Fibroblast of lung (primary cell): ENCODE results near the gene KCNIP1. TPM values are rescaled to one million over a fixed set of nuclear protein-coding genes. Genes with fewer than 3 reads are reported as not detected.

Source experiments
- DNase-seq, 2 donors: peaks; one replicate each; pipeline versions ENCODE4 v3.0.0 to v3.0.0-alpha.2; 2010; ENCODE audit warnings: low read depth in 2 of 2
- H2AFZ ChIP-seq: 2 replicates; pipeline ENCODE4 v1.5.1; 2012; ENCODE audit warnings: low read length, control low read depth, inconsistent platforms
- H3K27ac ChIP-seq: 2 replicates; pipeline ENCODE4 v1.5.1; 2011; ENCODE audit warnings: low read length, control low read depth; ENCODE audit not compliant: insufficient read depth
- H3K27me3 ChIP-seq: 2 replicates; pipeline ENCODE4 v1.5.1; 2011; ENCODE audit warnings: mild to moderate bottlenecking, low read length; ENCODE audit not compliant: control insufficient read depth, insufficient read depth
- H3K36me3 ChIP-seq: 2 replicates; pipeline ENCODE4 v1.5.1; 2011; ENCODE audit warnings: low read length; ENCODE audit not compliant: control insufficient read depth, insufficient read depth
- H3K4me1 ChIP-seq: 2 replicates; pipeline ENCODE4 v1.5.1; 2011; ENCODE audit warnings: low read length; ENCODE audit not compliant: control insufficient read depth, insufficient read depth; ENCODE audit errors: extremely low read depth
- H3K4me2 ChIP-seq: 2 replicates; pipeline ENCODE4 v1.5.1; 2011; ENCODE audit warnings: low read length, control low read depth; ENCODE audit not compliant: insufficient read depth; ENCODE audit errors: extremely low read depth
- H3K4me3 ChIP-seq, 4 experiments: fragments of 200-600 bp in 1 of 4; sonication (generic) in 1 of 4; replicated peaks in 1 of 4; 2 replicates each; pipeline ENCODE4 v1.5.1; 2011 to 2016; ENCODE audit warnings: low read length in 4 of 4, low read depth in 3 of 4, mild to moderate bottlenecking in 3 of 4, control low read depth in 2 of 4, inconsistent platforms in 1 of 4, mixed read lengths in 1 of 4; ENCODE audit not compliant: insufficient read depth in 1 of 4; ENCODE audit errors: control extremely low read depth in 1 of 4
- H3K79me2 ChIP-seq: 2 replicates; pipeline ENCODE4 v1.5.1; 2012; ENCODE audit warnings: mild to moderate bottlenecking, low read length, inconsistent platforms; ENCODE audit not compliant: control insufficient read depth, insufficient read depth
- H3K9ac ChIP-seq: 2 replicates; pipeline ENCODE4 v1.5.1; 2011; ENCODE audit warnings: mild to moderate bottlenecking, low read length, control low read depth; ENCODE audit not compliant: insufficient read depth
- H3K9me3 ChIP-seq: 2 replicates; pipeline ENCODE4 v1.5.1; 2012; ENCODE audit warnings: low read depth, low read length; ENCODE audit not compliant: control insufficient read depth, insufficient read depth
- H4K20me1 ChIP-seq: 2 replicates; pipeline ENCODE4 v1.5.1; 2011; ENCODE audit warnings: low read length; ENCODE audit not compliant: control insufficient read depth, insufficient read depth; ENCODE audit errors: extremely low read depth
- EZH2 ChIP-seq: IDR thresholded peaks from 2 replicates; pipeline ENCODE4 v1.5.1; 2012; ENCODE audit warnings: low read length, control low read depth, mild to moderate bottlenecking; ENCODE audit errors: missing control alignments
- polyA plus RNA-seq, 2 donors: library from polyadenylated mRNA; depleted of rRNA in 1 of 2; stranded (reverse) in 1 of 2; unstranded in 1 of 2; fragments of >200 nt; gene quantifications; 2 replicates each; pipeline ENCODE4 v1.2.1, GENCODE V29; 2011 to 2012; ENCODE audit warnings: missing spikeins in 1 of 2
- total RNA-seq: library from RNA; depleted of rRNA; stranded (reverse); fragments of >200 nt; gene quantifications from 2 replicates; pipeline ENCODE4 v1.2.1, GENCODE V29; 2014
- TF ChIP-seq, protein P1 (sequence below), 2 donors: IDR thresholded peaks in 1 of 2; conservative IDR thresholded peaks in 1 of 2; 1 replicate in 1 of 2; 2 replicates in 1 of 2; pipeline ENCODE4 v1.5.1; 2011 to 2012; ENCODE audit warnings: low read length in 2 of 2, control low read depth in 1 of 2, inconsistent platforms in 1 of 2, low read depth in 1 of 2, mild to moderate bottlenecking in 1 of 2

Gene KCNIP1
- total and polyA plus RNA-seq, 2 donors (not counting 1 experiment from before 2014, with no cell fraction given): not detected

DNA sequence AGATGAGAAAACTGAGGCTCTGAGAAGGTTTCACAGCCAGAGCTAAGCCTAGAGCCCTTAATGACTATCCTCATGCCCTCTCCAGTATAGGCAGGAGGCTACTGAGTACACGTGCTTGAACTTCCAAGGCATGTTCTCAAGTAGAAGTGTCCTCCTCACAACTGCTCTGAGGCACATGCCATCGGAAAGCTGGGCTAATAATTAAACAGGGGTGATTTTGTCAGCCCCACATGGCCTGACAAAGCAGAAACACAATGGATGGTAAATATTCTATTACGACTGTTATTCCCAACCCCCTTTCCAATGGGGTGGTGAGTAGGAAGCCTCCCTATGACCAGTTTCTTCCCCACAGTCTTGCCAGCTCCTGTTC is 34.3 kb downstream of the KCNIP1 start:
- Histone ChIP-seq H3K27me3 (no peaks in the 10 kb centered on the region), H3K4me2 (no peak overlapping the region), H3K4me1 (no peaks in the 10 kb centered on the region), H3K79me2 (no peaks in the 10 kb centered on the region), H4K20me1 (no peaks in the 10 kb centered on the region), H3K36me3 (no peaks in the 10 kb centered on the region), H3K4me3 (no peak overlapping the region), H3K9ac (no peak overlapping the region), H2AFZ (no peak overlapping the region), H3K9me3 (no peaks in the 10 kb centered on the region), H3K27ac (no peak overlapping the region)
- TF ChIP-seq, protein P1, sequence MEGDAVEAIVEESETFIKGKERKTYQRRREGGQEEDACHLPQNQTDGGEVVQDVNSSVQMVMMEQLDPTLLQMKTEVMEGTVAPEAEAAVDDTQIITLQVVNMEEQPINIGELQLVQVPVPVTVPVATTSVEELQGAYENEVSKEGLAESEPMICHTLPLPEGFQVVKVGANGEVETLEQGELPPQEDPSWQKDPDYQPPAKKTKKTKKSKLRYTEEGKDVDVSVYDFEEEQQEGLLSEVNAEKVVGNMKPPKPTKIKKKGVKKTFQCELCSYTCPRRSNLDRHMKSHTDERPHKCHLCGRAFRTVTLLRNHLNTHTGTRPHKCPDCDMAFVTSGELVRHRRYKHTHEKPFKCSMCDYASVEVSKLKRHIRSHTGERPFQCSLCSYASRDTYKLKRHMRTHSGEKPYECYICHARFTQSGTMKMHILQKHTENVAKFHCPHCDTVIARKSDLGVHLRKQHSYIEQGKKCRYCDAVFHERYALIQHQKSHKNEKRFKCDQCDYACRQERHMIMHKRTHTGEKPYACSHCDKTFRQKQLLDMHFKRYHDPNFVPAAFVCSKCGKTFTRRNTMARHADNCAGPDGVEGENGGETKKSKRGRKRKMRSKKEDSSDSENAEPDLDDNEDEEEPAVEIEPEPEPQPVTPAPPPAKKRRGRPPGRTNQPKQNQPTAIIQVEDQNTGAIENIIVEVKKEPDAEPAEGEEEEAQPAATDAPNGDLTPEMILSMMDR (conservative IDR thresholded peaks at IDR 0.05 in 1 of 2, IDR thresholded peaks at IDR 0.05 in 1 of 2; ENCODE audit: low read depth in 1 of 2, low read length in 2 of 2): no peak
- TF ChIP-seq EZH2: no peak
- no peak for DNase-seq

DNA sequence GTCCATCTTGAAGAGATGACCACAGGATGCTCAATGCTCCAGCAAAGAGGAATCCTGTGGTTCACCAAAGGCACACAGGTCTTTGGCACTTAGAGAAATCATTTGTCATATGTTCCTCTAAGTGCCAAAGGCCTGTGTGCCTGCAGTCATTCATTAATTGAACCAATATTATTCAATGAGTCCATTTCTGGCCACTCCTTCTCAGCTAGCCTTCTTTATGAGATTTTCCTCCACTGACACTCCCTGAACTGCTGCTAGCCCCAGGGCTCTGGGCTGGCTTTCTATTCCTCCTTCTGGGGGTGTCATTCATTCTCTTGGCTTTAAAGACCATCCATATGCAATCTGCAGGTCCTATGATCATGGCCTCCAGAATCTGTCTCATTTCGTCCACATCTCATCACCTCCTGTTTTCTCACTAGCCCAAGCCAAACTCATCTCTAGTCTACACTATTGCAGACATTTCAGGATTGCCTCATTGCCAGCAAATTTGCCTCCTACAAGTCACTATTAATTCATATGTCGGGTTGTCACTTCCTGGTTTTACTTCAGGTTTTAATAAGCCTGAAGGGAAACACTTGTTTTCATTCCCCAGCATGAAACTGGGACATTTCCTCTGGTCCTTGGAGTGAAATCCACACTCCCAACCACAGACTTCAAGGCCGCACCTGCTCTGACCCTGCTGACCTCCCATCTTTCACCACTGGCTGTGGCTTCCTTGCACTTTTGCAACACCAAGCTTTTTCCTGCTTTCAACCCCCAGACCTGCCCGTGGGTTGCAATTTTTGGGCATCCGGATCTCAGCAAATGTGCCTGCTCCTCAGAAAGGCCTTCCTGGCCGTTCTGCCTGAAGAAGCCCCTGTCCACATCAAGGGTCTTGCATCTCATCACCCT is 35.1 kb downstream of the KCNIP1 start:
- Histone ChIP-seq H4K20me1 (no peaks in the 10 kb centered on the region), H3K4me3 (no peak overlapping the region), H3K79me2 (no peaks in the 10 kb centered on the region), H3K27ac (no peak overlapping the region), H3K36me3 (no peaks in the 10 kb centered on the region), H3K9ac (no peak overlapping the region), H3K27me3 (no peaks in the 10 kb centered on the region), H3K4me2 (no peak overlapping the region), H3K4me1 (no peaks in the 10 kb centered on the region), H2AFZ (no peak overlapping the region), H3K9me3 (no peaks in the 10 kb centered on the region)
- TF ChIP-seq, protein P1 (conservative IDR thresholded peaks at IDR 0.05 in 1 of 2, IDR thresholded peaks at IDR 0.05 in 1 of 2; ENCODE audit: low read depth in 1 of 2, low read length in 2 of 2): no peak
- TF ChIP-seq EZH2: no peak
- no peak for DNase-seq

DNA sequence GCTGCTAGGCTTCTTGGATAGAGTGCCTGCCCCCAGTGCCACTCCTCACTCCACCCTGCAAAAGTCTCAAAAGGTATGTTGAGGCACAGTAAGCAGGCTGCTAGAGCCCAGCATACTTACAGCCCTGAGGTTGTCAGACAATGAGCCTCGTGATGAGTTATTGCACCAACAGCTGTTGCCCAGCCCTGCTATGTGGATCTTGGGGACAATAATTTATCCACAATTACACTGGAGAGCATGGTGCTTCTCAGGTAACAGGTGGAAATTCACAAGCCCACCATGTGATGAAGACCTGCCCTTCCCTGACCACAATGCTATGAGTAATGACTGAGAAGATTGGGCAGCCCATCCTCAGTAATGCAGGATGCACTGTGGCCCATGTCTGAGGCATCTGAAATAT is 36.5 kb downstream of the KCNIP1 start:
- Histone ChIP-seq H3K27me3 (no peaks in the 10 kb centered on the region), H3K9me3 (no peaks in the 10 kb centered on the region), H3K4me2 (no peak overlapping the region), H3K27ac (no peak overlapping the region), H3K9ac (no peak overlapping the region), H3K36me3 (no peaks in the 10 kb centered on the region), H3K4me3 (no peak overlapping the region), H2AFZ (no peak overlapping the region), H3K4me1 (no peaks in the 10 kb centered on the region), H3K79me2 (no peaks in the 10 kb centered on the region), H4K20me1 (no peaks in the 10 kb centered on the region)
- DNase-seq: no peak
- TF ChIP-seq, protein P1 (conservative IDR thresholded peaks at IDR 0.05 in 1 of 2, IDR thresholded peaks at IDR 0.05 in 1 of 2; ENCODE audit: low read depth in 1 of 2, low read length in 2 of 2): no peak
- TF ChIP-seq EZH2: no peak
